ENCODE results near the gene GMEB2. TPM values are rescaled to one million over a fixed set of nuclear protein-coding genes. Genes with fewer than 3 reads are reported as not detected.

The GMEB2 gene
- total and polyA plus RNA-seq, 8 donors = 4.1 to 10.4 (median 6.1) TPM

- DNase-seq = peak in 2 of 6 donors; percentile 38 to 64
- intact Hi-C loops (cut with DNase I) = no loop called here
Measured at GRCh38 chr20:63570281-63571086, 56.4 kb downstream of the GMEB2 start.

GRCh38 chr20:63568986-63569949, 57.6 kb downstream of the GMEB2 start:
- FAIRE-seq = no peak
- intact Hi-C loops (cut with DNase I) = no loop called here
- 92 to 94% methylated on average over 46 of the region's 46 CpGs for WGBS, 2 donors
- TF ChIP-seq CTCF (IDR thresholded peaks at IDR 0.05) = no peak
- Histone ChIP-seq H3K27me3 (no peaks in the 10 kb centered on the region), H3K4me1 (peaks cover 0 to 8% (median 7%) of the 10 kb centered on the region in 3 donors), H3K36me3 (no peaks in the 10 kb centered on the region), H3K9me3 (no peaks in the 10 kb centered on the region), H3K4me3 (no peak overlapping the region), H3K27ac (no peak overlapping the region)
- no peak for ATAC-seq
- peak in 2 of 6 donors; percentile 49 to 74 for DNase-seq

More at GRCh38 chr20:63570281-63571086, 56.4 kb downstream of the GMEB2 start:
- no peak for ATAC-seq
- no peak overlapping the region for H3K4me3 ChIP-seq
- peaks cover 0 to 8% (median 7%) of the 10 kb centered on the region in 3 donors for H3K4me1 ChIP-seq
- no peaks in the 10 kb centered on the region for H3K36me3 ChIP-seq
- no peak for TF ChIP-seq CTCF (IDR thresholded peaks at IDR 0.05)
- H3K9me3 ChIP-seq = no peaks in the 10 kb centered on the region
- H3K27ac ChIP-seq = no peak overlapping the region
- FAIRE-seq = no peak
- no peaks in the 10 kb centered on the region for H3K27me3 ChIP-seq
- WGBS, 2 donors = 90 to 93% methylated on average over 28 of the region's 28 CpGs

GRCh38 chr20:63568170-63568981, 58.5 kb downstream of the GMEB2 start:
- no peak overlapping the region for H3K4me3 ChIP-seq
- no peaks in the 10 kb centered on the region for H3K9me3 ChIP-seq
- FAIRE-seq (no peak), DNase-seq (peak in 2 of 6 donors; percentile 36 to 77), ATAC-seq (no peak)
- intact Hi-C loops (cut with DNase I) = no loop called here
- H3K36me3 ChIP-seq = no peaks in the 10 kb centered on the region
- 90 to 94% methylated on average over 40 to 43 of the region's 43 CpGs for WGBS, 2 donors
- no peak for TF ChIP-seq CTCF (IDR thresholded peaks at IDR 0.05)
- H3K27me3 ChIP-seq = no peaks in the 10 kb centered on the region
- no peak overlapping the region for H3K27ac ChIP-seq
- peaks cover 0 to 7% (median 6%) of the 10 kb centered on the region in 3 donors for H3K4me1 ChIP-seq

- TF ChIP-seq CTCF (IDR thresholded peaks at IDR 0.05) = no peak
- Histone ChIP-seq H3K36me3 (peaks cover 0 to 7% (median 0%) of the 10 kb centered on the region in 3 donors), H3K27ac (no peak overlapping the region), H3K4me3 (no peak overlapping the region), H3K27me3 (no peaks in the 10 kb centered on the region), H3K9me3 (no peaks in the 10 kb centered on the region), H3K4me1 (no peaks in the 10 kb centered on the region)
- 86 to 92% methylated on average over 36 to 37 of the region's 37 CpGs for WGBS, 2 donors
- DNase-seq = peak in 1 of 6 donors; percentile 74
- no peak for FAIRE-seq
- ATAC-seq = peak in 3 of 4 donors; percentile 4 to 67 (median 60)
- intact Hi-C loops (cut with DNase I) = no loop called here
Measured at GRCh38 chr20:63567386-63568169, 59.3 kb downstream of the GMEB2 start.
